KBM-7 (cell line): ENCODE results near the gene TEX14.
"Not testable (repeated sequence)": the region's sequence is repeated elsewhere in the genome, so short reads cannot be mapped to it uniquely, and the experiment has no call there.

Experiments
- DNase-seq: peaks from one replicate; pipeline ENCODE4 v3.0.0-alpha.2; 2015
- in situ Hi-C: fragments of 300-500 bp; cut with MboI; formaldehyde crosslinking; loops from 2 replicates; pipeline ENCODE4 v1.14.3; 2020; ENCODE audit warnings: low sequenced_read_pairs, low pct_unique_long_range_greater_than_20kb, mixed read lengths

TEX14 gene

DNA sequence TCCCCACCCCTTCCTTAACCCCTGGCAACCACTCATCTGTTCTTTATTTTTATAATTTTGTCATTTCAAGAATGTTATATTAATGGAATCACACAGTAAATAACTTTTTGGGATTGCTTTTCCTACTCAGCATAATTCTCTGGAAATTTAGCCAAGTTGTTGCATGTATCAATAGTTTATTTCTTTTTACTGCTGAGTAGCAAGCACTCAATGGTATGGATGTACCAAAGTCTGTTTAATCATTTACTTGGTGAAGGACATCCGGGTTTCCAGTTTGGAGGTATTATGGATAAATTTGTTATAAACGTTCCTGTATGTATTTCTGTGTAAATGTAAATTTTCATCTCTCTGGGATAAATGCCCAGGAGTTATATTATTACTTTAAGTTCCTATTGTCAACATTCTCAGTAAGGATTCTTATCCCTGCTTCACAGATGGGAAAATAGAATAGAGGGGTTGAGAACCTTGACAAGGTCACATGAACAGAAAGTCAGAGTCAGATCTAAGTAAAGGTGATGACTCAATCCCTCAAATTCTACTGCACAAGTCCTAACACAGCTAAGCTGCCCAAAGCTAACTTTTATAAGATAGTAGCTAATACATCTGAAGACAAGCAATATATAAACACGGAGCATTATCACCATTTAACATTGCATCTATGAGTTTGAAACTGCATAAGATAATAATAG, 115.0 kb downstream of the TEX14 start:
- in situ Hi-C loops, result no loop called here
- DNase-seq, result no peak

DNA sequence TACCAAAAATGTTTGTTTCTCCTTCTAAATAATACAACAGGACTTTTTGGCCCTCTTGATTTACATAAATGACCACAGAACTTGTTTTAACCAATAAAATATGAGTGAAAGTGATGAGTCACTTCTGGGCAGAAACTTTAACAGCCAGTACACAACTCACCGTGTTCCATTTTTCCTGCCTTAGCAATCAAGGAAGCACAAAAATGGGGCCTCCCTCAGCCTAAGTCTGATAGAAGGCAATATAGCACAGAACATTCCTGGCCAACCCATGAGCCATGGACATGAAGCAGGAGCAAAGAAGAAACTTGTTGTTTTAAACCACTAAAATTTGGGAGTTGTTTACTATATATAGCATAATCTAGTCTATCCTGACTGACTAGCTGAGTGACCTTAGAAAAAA, 116.3 kb downstream of the TEX14 start:
- in situ Hi-C loops, result no loop called here
- no peak for DNase-seq

DNA sequence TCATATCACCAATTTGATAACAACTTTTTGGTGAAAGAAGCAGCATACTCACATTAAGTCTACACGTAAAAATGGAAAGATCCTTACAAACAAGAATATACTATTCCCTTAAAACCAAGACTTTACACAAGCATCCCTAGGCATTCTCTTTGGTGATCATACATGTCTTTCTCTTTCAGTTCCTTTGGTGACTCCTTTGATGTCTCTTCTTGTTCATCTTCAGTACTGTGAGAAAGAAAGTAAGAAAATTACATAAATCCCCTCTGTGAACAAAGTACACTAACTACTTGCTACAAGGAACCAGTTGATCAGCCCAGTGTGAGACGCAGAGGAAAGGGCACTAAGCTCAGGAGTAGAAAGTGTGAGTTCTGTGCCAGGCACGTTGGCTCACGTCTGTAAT, 117.8 kb downstream of the TEX14 start:
- no peak for DNase-seq
- in situ Hi-C loops, result no loop called here

DNA sequence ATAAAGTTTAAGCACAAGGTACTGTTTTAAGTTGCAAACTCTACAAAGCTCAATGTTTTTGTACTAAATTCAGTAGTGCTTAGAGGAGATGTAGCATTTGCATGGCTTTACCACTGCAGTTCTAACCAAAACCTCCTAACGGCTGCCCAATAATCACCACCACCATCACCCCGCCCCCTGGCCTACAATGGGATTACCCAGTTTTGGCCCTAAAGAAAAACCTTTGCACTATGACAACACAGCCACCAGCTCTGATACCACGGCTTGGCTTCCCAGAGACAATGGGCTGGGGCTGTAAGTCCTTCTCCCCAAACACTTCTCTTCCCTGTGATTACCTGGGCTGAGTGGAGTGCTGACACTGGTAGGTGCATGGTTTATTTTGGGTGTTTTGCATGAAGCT, 119.0 kb downstream of the TEX14 start:
- DNase-seq, result no peak
- in situ Hi-C loops, result no loop called here

DNA sequence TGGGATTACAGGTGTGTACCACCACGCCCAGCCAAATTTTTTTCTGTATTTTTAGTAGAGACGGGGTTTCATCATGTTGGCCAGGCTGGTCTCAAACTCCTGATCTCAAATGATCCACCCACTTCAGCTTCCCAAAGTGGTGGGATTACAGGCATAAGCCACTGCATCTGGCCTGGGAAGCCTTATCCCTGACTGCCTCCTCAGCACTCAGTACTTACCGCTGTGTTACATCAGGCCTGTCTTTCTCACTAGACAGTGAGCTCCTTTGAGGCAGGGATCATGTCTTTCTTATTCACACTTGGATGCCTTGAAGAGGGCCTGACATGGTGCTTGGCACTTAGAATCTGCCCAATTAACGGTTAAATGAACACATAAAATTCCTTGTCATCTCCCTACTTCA, 121.1 kb downstream of the TEX14 start:
- DNase-seq, result no peak
- in situ Hi-C loops, result no loop called here

DNA sequence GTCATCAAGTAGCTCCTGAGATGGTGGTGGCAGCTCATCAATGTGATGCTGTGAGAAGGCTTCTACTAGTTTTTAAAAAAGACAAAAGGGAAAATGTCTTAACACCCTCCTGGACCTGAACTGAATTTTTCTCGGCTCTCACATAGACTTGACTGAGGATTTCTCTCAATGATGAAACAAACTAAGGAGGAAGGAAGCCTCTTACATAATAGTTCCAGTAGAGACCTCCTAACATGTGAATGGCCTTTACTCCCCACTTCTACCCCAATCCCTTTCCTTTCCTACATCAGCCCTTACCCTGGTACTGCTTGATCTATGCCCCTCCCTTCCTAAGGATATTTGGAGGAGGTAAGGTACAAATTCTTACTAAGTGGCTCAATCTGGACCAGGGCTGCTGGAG, 122.6 kb downstream of the TEX14 start:
- in situ Hi-C loops, result no loop called here
- DNase-seq, result no peak

DNA sequence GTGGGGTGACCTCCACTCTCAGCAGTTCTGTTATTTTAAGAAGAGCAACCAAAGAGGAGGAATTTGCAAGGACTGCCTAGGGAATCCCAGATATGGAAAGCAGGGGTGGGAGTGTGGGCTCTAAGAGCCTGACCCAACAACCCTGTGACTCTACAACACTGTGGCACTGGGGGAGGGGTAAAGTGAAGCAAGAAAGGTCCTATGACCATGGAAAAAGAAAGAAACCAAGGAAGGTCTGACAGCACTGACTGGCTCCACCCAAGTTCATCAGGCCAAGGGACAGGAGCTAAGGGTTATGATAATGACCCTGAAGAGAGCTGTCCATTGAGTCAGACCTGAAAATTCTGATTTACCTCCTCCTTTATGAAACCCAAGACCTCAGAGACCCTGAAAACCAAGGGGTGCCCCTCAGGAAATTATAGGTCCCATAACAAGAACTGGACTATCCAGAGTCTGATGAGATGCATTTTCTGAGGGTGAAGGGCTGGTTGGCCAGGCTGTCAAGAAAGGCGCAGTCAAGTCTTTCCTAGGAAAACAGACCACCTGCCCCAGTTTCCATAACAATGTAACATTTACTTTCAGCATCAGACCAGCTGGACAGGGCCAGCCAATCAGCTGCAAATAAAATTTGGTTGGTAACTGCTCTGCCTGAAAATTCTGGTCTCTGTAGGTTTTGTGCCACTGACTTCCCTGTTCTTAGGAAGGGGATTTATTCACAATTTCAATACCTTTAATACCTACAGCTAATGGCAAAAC, 123.6 kb downstream of the TEX14 start:
- in situ Hi-C loops, result no loop called here
- peak; percentile 14 for DNase-seq

DNA sequence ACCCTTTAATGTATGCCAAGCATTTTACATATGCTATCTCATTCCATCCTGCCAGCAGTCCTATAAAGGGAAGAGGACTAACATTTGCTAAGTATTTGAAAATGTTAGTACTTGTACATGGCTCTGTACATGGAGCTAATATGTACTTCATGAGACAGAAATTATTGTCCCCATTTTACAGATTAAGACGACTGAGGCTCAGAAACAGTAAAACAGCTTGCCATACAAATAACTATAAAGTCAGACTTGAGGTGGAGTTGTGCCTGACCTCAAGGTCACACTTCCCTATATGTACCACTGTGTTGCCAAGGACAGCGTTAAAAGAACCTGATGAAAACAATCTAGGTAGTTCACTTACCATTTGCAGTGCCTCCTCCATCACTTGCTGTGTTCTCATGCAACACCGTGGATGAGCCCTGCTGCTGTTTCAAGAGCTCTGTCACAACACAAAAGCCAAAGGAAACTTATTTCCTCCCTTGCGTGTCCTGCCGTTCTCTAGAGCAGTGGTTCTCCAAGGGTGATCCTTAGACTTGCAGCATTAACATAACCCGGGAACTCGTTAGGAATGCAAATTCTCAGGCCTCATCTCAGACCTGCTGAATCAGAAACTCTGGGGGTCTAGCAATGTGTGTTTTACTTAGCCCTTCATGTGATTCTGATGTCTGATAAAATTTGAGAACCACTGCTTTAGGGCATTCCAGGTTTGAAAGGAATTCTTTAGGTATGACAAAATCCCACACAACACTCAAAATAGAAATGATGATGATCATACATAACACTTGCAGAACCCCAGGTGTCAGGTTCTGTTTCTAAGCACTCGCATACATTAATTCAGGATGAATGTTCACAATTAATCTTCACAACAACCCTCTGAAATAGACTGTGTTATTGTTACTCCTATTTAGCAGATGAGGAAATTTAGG, 126.2 kb downstream of the TEX14 start:
- in situ Hi-C loops, result no loop called here
- no peak for DNase-seq

DNA sequence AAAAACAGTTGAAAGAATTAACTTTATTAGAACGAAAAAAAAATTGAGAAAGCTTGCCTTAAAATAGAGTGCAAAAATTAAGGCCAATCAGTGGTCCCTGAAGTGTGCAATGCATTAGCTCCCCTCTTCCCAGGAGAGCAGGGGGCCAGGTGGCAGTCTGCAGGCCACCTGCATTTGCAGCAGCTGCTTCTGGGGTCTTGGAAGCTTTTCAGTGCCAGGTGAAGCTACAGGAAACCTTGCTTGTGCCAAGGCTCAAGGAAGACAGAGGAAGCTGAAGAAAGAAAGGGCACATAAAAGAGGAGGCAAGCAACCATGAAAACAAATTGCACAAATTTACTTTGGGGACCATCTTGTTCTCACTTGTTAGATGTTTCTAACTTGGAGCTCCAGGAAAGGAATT, 126.9 kb downstream of the TEX14 start:
- in situ Hi-C loops, result no loop called here

DNA sequence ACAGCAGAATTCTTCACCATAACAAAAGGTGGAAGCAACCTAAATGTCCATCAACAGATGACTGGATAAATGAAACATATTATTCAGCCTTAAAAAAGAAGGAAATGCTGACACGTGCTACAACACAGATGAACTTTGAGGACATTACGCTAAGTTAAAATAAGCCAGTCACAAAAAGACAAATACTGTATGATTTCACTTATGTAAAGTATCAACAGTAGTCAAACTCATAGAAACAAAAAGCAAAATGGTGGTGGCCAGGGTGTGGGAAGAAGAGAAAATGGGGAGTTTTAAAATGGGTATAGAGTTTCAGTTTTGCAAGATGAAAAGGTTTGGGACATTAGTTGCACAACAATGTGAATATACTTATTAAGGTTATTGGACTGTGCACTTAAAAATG, 127.6 kb downstream of the TEX14 start:
- no peak for DNase-seq
- in situ Hi-C loops, result no loop called here

More for the DNA sequence above, 126.9 kb downstream of the TEX14 start:
- DNase-seq, result no peak

DNA sequence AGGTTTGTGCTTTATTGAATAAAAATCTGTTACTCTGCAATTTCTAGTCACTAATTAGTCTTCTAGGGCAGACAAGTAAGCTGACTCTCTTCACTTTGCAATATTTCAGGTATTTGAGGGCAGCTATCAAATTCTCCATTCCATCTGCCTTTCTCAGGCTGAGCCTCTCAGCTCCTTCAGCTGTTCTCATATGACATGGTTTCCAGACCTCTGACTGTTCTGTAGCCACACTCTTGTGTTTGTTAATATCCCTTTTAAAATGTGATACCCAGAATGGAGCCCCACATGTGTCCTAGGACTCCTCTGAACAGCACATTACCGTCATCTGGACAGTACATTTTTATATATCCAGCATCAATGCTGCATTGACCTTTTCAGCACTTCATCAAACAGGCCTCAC, 131.3 kb downstream of the TEX14 start:
- no peak for DNase-seq
- in situ Hi-C loops, result no loop called here

DNA sequence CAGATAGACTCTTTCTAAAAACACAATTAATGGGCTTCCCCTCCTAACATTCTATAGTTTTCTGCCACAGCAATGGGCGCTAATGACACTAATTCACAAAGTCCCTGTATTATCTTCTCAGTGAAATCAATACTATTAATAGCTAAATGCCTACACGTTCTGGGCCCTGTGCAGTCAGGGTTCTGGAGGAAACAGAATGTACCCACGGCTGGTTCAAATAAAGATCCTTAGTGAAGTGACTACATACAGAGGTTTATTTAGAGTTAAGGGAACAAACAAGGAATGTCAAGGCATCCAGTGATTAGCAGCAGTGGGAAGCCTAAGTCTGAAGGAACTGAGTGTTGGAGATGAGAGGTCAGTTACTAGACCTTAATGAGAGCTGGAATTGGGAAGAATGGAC, 133.9 kb downstream of the TEX14 start:
- no peak for DNase-seq
- in situ Hi-C loops, result no loop called here

DNA sequence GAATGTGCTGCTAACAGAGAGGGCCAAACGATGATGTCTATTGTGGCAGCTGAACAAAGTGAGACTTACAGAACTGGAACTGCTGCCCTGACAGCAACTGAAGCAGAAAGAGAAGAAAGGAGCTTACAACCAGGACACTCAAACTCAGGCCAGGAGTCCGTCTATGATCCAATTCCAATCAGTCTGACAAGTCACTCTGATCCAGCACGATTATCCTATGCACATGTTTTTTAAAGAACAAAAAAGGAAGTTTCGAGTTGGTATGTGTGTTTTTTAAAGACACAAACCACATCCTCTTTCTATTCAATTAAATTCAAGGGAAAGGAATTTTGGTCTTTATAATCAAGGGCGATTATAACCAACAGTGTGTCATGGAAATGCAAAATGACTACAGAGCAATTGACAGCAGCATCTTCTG, 135.0 kb downstream of the TEX14 start:
- DNase-seq, result peak; percentile 84
- in situ Hi-C loops, result no loop called here

DNA sequence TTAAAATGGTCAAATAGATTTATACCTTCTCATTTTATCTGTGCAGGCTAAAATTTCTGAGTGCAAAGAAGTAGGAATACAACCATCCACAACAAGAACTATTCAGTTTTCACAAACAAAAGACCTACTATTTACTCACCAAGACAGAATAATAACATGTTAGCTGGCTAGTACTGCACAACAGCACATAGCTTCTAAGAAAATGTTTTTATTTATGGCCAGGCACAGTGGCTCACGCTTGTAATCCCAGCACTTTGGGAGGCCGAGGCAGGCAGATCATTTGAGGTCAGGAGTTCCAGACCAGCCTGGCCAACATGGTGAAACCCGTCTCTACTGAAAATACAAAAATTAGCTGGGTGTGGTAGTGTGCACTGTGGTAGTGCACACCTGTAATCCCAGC, 136.7 kb downstream of the TEX14 start:
- DNase-seq, in situ Hi-C loops: not testable (repeated sequence)

DNA sequence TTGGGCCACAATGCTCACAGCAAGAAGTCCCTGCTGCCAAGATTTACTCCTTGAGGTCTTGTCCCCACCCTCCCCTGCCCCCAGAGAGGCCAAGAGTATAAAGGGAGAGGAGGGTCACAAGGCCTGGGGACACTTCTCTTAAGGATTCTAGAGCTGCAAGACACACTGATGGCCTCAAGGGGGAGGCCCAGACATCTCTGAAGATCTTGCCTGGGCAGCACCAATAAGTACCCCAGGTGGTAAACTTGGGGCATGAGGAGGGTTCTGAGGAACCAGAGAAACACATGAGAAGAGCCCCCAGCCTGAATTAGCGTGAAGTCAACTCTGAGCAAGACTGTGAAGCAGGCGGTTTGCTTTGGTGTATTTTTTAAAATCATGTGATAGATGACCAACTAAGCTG, 150.6 kb downstream of the TEX14 start:
- DNase-seq, result peak; percentile 30
- in situ Hi-C loops, result loop anchor here (25.0 kb wide), 1 partner anchor 471 kb away; no protein-coding TSS in a partner anchor

DNA sequence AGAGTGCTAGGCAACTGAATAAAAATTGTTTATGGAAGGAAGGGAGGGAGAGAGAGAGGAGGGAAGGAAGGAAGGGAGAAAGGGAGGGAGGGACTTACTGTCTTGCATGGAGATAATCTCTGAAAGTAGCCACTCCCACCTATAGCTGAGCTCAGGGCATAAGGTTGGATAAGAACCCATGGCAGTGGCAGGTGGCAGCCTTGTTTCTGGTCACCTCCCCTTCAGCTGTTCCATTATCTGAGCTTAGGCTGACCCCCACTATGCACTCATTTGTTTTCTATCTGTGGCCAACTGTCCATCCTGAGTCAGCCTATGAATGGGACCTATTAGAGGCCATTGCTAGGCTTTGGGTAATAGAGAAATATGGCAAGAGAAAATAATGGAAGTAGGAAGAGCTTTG, 152.1 kb downstream of the TEX14 start:
- DNase-seq, result peak; percentile 6
- in situ Hi-C loops, result loop anchor here (25.0 kb wide), 1 partner anchor 473 kb away; no protein-coding TSS in a partner anchor

DNA sequence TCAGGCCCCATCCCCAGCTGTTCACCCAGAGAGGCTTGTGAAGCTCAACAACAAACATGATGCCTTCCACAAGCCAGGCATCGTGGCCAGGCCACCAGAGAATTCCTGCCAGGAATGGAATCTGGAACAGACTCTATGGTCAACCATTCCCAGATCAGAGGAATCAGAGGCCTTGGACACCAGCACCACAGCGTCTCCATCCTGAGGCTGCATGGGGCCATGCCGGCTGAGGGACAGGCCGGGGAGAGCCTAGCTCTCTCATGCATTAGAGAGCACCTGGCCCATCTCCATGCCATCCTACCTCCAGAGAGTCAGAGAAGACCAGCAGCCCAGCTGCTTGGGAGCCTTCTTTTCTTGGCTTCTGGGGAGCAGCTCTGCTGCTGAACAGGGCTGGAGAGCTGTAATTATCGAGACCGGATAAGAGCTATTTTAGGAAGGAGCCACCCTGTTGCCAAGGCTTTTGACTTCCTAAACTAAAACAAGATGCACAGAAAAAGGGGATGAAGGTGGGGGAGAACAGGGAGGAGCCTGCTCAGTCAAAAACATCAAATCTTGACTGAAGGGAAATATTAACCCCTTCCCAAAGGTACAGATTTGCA, 152.9 kb downstream of the TEX14 start:
- in situ Hi-C loops, result loop anchor here (25.0 kb wide), 1 partner anchor 473 kb away; no protein-coding TSS in a partner anchor

DNA sequence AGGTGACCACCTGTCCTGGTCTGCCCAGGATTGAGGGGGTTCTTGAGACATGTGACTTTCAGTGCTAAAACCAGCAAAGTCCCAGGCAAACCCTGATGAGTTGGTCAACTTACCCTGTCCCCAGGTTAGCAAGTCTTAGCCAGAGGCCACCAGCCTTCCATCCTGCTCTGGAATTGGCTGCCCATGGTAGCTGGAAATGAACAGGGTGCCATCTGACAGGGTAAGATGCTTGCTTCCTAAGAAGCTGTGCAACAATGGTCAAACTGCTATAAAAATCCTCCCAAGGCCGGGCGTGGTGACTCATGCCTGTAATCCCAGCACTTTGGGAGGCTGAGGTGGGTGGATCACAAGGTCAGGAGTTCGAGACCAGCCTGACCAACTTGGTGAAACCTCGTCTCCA, 154.6 kb downstream of the TEX14 start:
- DNase-seq, result no peak
- in situ Hi-C loops, result loop anchor here (25.0 kb wide), 1 partner anchor 475 kb away; no protein-coding TSS in a partner anchor

More for the DNA sequence above, 152.9 kb downstream of the TEX14 start:
- peak; percentile 63 for DNase-seq

DNA sequence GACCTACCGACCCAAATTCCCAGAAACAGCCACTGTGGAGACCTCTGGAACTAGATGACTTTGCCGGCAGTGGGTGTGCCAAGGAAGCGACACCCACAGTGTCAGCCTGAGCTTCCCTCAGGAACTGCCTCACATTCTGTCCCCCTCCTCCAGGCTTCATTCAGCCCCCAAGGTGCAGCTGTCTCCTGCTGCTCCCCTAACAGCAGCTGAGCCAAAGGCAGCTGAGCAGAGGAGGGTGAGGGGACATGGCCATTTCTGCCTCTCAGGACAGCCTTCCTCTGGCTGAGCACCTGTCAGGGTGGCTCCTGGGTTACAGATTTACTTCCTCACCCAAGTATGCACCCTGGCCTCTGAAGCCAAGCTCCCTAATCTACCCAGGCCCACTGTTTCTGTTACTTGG, 155.3 kb downstream of the TEX14 start:
- no peak for DNase-seq
- in situ Hi-C loops, result loop anchor here (25.0 kb wide), 1 partner anchor 476 kb away; no protein-coding TSS in a partner anchor
